ENCODE data around the gene TFRC. TPM values are rescaled to one million over a fixed set of nuclear protein-coding genes. Genes with fewer than 3 reads are reported as not detected.
"Not testable (repeated sequence)": the region's sequence is repeated elsewhere in the genome, so short reads cannot be mapped to it uniquely, and the experiment has no call there.

TFRC gene
- total RNA-seq, 6 donors from 2014 or later = 66.0 to 323 (median 234) TPM

DNA sequence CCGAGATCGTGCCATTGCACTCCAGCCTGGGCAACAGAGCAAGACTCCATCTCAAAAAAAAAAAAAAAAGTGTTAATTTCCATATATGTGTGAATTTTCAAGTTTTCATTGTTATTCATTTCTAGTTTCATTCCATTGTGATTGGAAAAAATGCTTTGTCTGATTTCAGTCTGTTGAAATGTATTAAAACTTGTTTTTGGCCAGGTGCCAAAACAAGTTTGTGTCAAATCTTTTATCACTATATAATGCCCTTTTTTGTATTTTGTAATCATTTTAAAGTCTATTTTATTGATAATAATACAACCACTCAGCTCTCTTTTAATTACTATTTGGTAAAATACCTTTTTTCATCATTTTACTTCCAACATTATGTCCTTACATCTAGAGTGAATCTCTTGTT, 42.5 kb downstream of the TFRC start:
- Histone ChIP-seq H3K4me1 (no peaks in the 10 kb centered on the region), H3K9me3 (peaks cover 0 to 4% (median 0%) of the 10 kb centered on the region in 4 donors), H3K27me3 (no peaks in the 10 kb centered on the region), H3K27ac (no peak overlapping the region), H3K4me3 (no peak overlapping the region), H3K36me3 (no peaks in the 10 kb centered on the region)
- TF ChIP-seq POLR2AphosphoS5 (IDR thresholded peaks at IDR 0.05) (no peak), POLR2A (IDR thresholded peaks at IDR 0.05) (no peak), CTCF (IDR thresholded peaks at IDR 0.05) (no peak)
- 91 to 93% methylated on average over 2 of the region's 2 CpGs for WGBS, 2 donors
- DNase-seq (no peak), ATAC-seq (ENCODE audit: low FRiP score in 2 of 2) (no peak)

GRCh38 chr3:196026059-196026458, 55.8 kb downstream of the TFRC start:
- not testable (repeated sequence) for H3K27me3 ChIP-seq
- ATAC-seq (ENCODE audit: low FRiP score in 2 of 2) = peak in 1 of 2 donors; percentile 65
- peak in 1 of 2 donors; percentile 24 for DNase-seq

DNA sequence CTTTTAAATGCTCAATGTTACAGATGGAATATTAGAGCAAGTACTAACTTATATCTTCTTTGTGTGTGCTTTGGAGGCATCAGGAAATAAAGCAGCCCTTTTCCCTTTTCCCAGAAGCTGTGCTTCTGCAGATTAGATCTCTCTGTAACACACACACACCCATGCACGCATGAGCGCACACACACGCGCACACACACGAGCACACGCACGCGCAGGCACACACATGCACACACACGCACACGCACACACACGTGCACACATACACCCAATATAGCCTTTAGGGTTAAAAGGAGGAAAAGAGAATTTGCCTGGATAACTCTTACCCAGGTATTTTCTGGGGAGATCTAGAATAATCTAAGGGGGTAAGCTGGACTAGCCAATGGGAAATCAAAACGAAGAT, 56.9 kb downstream of the TFRC start:
- Histone ChIP-seq H3K36me3 (no peaks in the 10 kb centered on the region), H3K9me3 (no peaks in the 10 kb centered on the region), H3K27me3 (no peaks in the 10 kb centered on the region), H3K4me1 (no peaks in the 10 kb centered on the region), H3K27ac (no peak overlapping the region), H3K4me3 (no peak overlapping the region)
- DNase-seq (no peak), ATAC-seq (ENCODE audit: low FRiP score in 2 of 2) (no peak)
- TF ChIP-seq EP300 (IDR thresholded peaks at IDR 0.05) (no peak), POLR2A (IDR thresholded peaks at IDR 0.05) (no peak)
- 65 to 75% methylated on average over 12 of the region's 12 CpGs for WGBS, 2 donors

More at GRCh38 chr3:196026059-196026458, 55.8 kb downstream of the TFRC start:
- H3K4me1 ChIP-seq, H3K4me3 ChIP-seq, H3K9me3 ChIP-seq, H3K27ac ChIP-seq, H3K36me3 ChIP-seq: not testable (repeated sequence)
- WGBS, 2 donors = 47 to 49% methylated on average over 10 of the region's 10 CpGs

GRCh38 chr3:196023947-196024346, 57.9 kb downstream of the TFRC start:
- no peak overlapping the region for H3K4me3 ChIP-seq
- no peaks in the 10 kb centered on the region for H3K27me3 ChIP-seq
- ATAC-seq (ENCODE audit: low FRiP score in 2 of 2) (no peak), DNase-seq (no peak)
- H3K27ac ChIP-seq = no peak overlapping the region
- H3K36me3 ChIP-seq = no peaks in the 10 kb centered on the region
- TF ChIP-seq POLR2AphosphoS5 (IDR thresholded peaks at IDR 0.05) = no peak
- no peak for TF ChIP-seq EP300 (IDR thresholded peaks at IDR 0.05)
- no peak for TF ChIP-seq POLR2A (IDR thresholded peaks at IDR 0.05)
- no peak for TF ChIP-seq CTCF (IDR thresholded peaks at IDR 0.05)
- H3K9me3 ChIP-seq = no peaks in the 10 kb centered on the region
- WGBS, 2 donors = 82 to 89% methylated on average over 8 of the region's 8 CpGs
- no peaks in the 10 kb centered on the region for H3K4me1 ChIP-seq

DNA sequence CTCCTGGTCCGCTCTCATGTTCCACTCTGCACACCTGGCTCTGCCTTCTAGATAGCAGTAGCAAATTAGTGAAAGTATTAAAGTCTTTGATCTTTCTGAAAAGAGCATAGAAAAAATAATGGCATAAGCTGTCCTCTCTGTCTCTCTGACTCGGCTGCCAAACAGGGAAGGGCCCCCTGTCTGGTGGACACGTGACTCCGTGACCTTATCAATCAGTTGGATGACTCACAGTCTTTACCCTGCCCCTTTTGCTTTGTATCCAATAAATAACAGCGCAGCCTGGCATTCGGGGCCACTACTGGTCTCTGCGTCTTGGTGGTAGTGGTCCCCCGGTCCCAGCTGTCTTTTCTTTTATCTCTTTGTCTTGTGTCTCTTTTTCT, 59.4 kb downstream of the TFRC start:
- 76 to 94% methylated on average over 8 of the region's 8 CpGs for WGBS, 2 donors
- not testable (repeated sequence) for H3K36me3 ChIP-seq

DNA sequence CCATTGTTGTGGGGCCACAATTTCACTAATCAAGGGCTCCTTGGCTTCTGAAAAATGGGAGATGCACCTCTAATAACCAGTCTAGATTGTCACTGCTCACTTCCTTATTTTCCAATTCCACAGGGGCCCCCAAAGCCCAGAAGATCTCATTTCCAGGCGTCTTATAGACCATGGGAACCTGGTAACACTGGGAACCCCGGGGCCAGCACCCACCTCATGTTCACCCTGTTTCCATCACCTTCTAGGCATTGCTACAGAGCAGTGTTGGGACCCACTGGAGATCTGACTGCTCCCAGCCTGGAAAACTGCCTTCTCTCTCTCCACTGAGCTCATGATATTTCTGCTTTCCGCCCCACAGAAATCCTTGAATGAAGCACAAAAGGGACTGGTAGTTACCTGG, 61.5 kb downstream of the TFRC start:
- WGBS, 2 donors = 76 to 78% methylated on average over 3 of the region's 3 CpGs
- no peak overlapping the region for H3K27ac ChIP-seq
- H3K4me1 ChIP-seq = no peaks in the 10 kb centered on the region
- H3K36me3 ChIP-seq = no peaks in the 10 kb centered on the region
- no peaks in the 10 kb centered on the region for H3K9me3 ChIP-seq
- H3K4me3 ChIP-seq = no peak overlapping the region
- ATAC-seq (ENCODE audit: low FRiP score in 2 of 2) (peak in 1 of 2 donors; percentile 53), DNase-seq (no peak)
- TF ChIP-seq POLR2A (IDR thresholded peaks at IDR 0.05) = no peak
- TF ChIP-seq POLR2AphosphoS5 (IDR thresholded peaks at IDR 0.05) = no peak
- no peak for TF ChIP-seq EP300 (IDR thresholded peaks at IDR 0.05)
- TF ChIP-seq CTCF (IDR thresholded peaks at IDR 0.05) = no peak
- H3K27me3 ChIP-seq = no peaks in the 10 kb centered on the region

More for the DNA sequence above, 59.4 kb downstream of the TFRC start:
- not testable (repeated sequence) for H3K27me3 ChIP-seq; H3K27ac ChIP-seq; ATAC-seq (ENCODE audit: low FRiP score in 2 of 2); DNase-seq; H3K4me1 ChIP-seq; H3K4me3 ChIP-seq; H3K9me3 ChIP-seq

DNA sequence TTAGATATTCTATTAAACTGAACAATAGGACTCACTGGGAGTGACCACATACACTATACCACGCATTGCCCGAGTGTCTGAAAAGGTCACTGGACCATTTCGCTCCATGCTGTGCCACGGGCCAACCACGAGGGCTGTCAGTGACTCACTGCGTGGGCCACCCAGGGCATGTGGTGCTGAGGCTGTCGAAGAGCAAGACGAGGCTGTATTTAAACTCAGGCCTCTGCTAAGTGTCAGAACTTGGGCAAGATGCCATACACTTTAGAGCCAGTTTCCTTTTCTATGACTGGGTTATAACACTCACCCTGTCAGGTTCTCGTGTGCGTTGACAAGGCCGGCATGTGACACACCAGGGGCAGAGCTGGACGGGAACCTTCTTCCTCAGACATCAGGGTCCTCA, 62.3 kb downstream of the TFRC start:
- peak; percentile 56 to 57 for ATAC-seq (ENCODE audit: low FRiP score in 2 of 2)
- not testable (repeated sequence) for H3K27ac ChIP-seq, H3K27me3 ChIP-seq, H3K9me3 ChIP-seq, H3K36me3 ChIP-seq, H3K4me3 ChIP-seq, H3K4me1 ChIP-seq
- WGBS, 2 donors = 28 to 29% methylated on average over 12 of the region's 12 CpGs
- DNase-seq = peak; percentile 22 to 35

- ATAC-seq (ENCODE audit: low FRiP score in 2 of 2); DNase-seq; H3K4me3 ChIP-seq; H3K9me3 ChIP-seq; H3K27ac ChIP-seq; H3K36me3 ChIP-seq; H3K4me1 ChIP-seq; H3K27me3 ChIP-seq: not testable (repeated sequence)
- 84 to 94% methylated on average over 5 of the region's 5 CpGs for WGBS, 2 donors
These were observed 63.7 kb downstream of the TFRC start for GRCh38 chr3:196018159-196018558.

All from upper lobe of left lung (tissue), 6 donors.